Keratinocyte (primary cell): ENCODE measurements around the gene PARN. TPM values are rescaled to one million over a fixed set of nuclear protein-coding genes. Genes with fewer than 3 reads are reported as not detected.
A peak's percentile ranks its signal among the peaks of the same experiment; 100 is the strongest.

Source experiments
- DNase-seq: peaks from one replicate; pipeline ENCODE4 v3.0.0-alpha.2; 2011; ENCODE audit warnings: low read depth, missing footprints, low spot score
- FAIRE-seq: peaks from 2 replicates; lab custom pipeline; 2011; peaks lifted over from hg19 to GRCh38; lab: Jason Lieb, UNC
- H2AFZ ChIP-seq: 2 replicates; pipeline ENCODE4 v1.6.0; 2012; ENCODE audit warnings: low read length, control low read depth, inconsistent platforms; ENCODE audit not compliant: control insufficient read depth
- H3K27ac ChIP-seq: 2 replicates; pipeline ENCODE4 v1.5.1; 2011; ENCODE audit warnings: low read length; ENCODE audit not compliant: control insufficient read depth, insufficient read depth
- H3K27me3 ChIP-seq: 3 replicates; pipeline ENCODE4 v1.6.0; 2011; ENCODE audit warnings: low read length; ENCODE audit not compliant: control insufficient read depth, insufficient read depth; ENCODE audit errors: extremely low read depth
- H3K36me3 ChIP-seq, 2 experiments: 2 replicates in 1 of 2; 3 replicates in 1 of 2; pipeline ENCODE4 v1.5.1; 2011; ENCODE audit warnings: low read length in 2 of 2, mild to moderate bottlenecking in 1 of 2; ENCODE audit not compliant: control insufficient read depth in 2 of 2, insufficient read depth in 2 of 2; ENCODE audit errors: extremely low read depth in 1 of 2
- H3K4me1 ChIP-seq: 3 replicates; pipeline ENCODE4 v1.5.1; 2011; ENCODE audit warnings: low read length; ENCODE audit not compliant: control insufficient read depth, insufficient read depth; ENCODE audit errors: extremely low read depth
- H3K4me2 ChIP-seq: 3 replicates; pipeline ENCODE4 v1.6.0; 2011; ENCODE audit warnings: low read depth, low read length; ENCODE audit not compliant: control insufficient read depth, insufficient read depth; ENCODE audit errors: extremely low read depth
- H3K4me3 ChIP-seq, 3 experiments: fragments of 200-600 bp in 1 of 3; sonication (generic) in 1 of 3; 2 replicates in 2 of 3; 3 replicates in 1 of 3; pipeline ENCODE4 v1.5.1; 2011 to 2016; ENCODE audit warnings: low read length in 3 of 3, mild to moderate bottlenecking in 3 of 3, control low read depth in 2 of 3, inconsistent platforms in 1 of 3, low read depth in 1 of 3, mixed read lengths in 1 of 3, mixed run types in 1 of 3, moderate library complexity in 1 of 3; ENCODE audit not compliant: control insufficient read depth in 2 of 3, insufficient read depth in 2 of 3; ENCODE audit errors: extremely low read depth in 1 of 3
- H3K79me2 ChIP-seq: 2 replicates; pipeline ENCODE4 v1.6.0; 2012; ENCODE audit warnings: low read length; ENCODE audit not compliant: control insufficient read depth, insufficient read depth
- H3K9ac ChIP-seq: 3 replicates; pipeline ENCODE4 v1.6.0; 2011; ENCODE audit warnings: low read length; ENCODE audit not compliant: control insufficient read depth, insufficient read depth; ENCODE audit errors: extremely low read depth
- H3K9me1 ChIP-seq: 3 replicates; pipeline ENCODE4 v1.6.0; 2011; ENCODE audit warnings: low read length; ENCODE audit not compliant: control insufficient read depth, insufficient read depth; ENCODE audit errors: extremely low read depth
- H3K9me3 ChIP-seq: 2 replicates; pipeline ENCODE4 v1.5.1; 2012; ENCODE audit warnings: low read depth, low read length; ENCODE audit not compliant: control insufficient read depth
- H4K20me1 ChIP-seq: 3 replicates; pipeline ENCODE4 v1.6.0; 2011; ENCODE audit warnings: low read length; ENCODE audit not compliant: control insufficient read depth, insufficient read depth; ENCODE audit errors: extremely low read depth
- CTCF ChIP-seq, 3 experiments: IDR thresholded peaks in 1 of 3; conservative IDR thresholded peaks in 1 of 3; optimal IDR thresholded peaks in 1 of 3; 2 replicates in 2 of 3; 3 replicates in 1 of 3; pipeline versions ENCODE3 to v1.5.1; 2011; ENCODE audit warnings: low read length in 3 of 3, mild to moderate bottlenecking in 3 of 3, moderate library complexity in 2 of 3, control low read depth in 1 of 3, inconsistent platforms in 1 of 3; ENCODE audit not compliant: insufficient read depth in 2 of 3; ENCODE audit errors: extremely low read depth in 1 of 3
- EZH2 ChIP-seq: IDR thresholded peaks from one replicate; pipeline ENCODE4 v1.6.1; 2012; ENCODE audit warnings: inconsistent platforms, mild to moderate bottlenecking, low read length, moderate library complexity
- dilution Hi-C: fragments of 300-500 bp; cut with MboI; formaldehyde crosslinking; loops from one replicate; pipeline ENCODE4 v1.7.0; 2020; ENCODE audit warnings: low sequenced_read_pairs; ENCODE audit not compliant: extremely low pct_ligation_motif_present
- polyA plus RNA-seq, 5 experiments: library from polyadenylated mRNA; depleted of rRNA in 3 of 5; stranded (reverse) in 3 of 5; stranded (forward) in 1 of 5; unstranded in 1 of 5; fragments of >200 nt; gene quantifications; 1 replicate in 1 of 5; 2 replicates in 3 of 5; 3 replicates in 1 of 5; pipeline versions ENCODE4 v1.2.1 to v1.2.3, GENCODE V29; 2011 to 2012; ENCODE audit warnings: missing spikeins in 2 of 5, low read depth in 1 of 5, low replicate concordance in 1 of 5

The PARN gene
- polyA plus RNA-seq, 1 donor (not counting 4 experiments of a cell fraction or from before 2014, with no cell fraction given) = 40.8 TPM

DNA sequence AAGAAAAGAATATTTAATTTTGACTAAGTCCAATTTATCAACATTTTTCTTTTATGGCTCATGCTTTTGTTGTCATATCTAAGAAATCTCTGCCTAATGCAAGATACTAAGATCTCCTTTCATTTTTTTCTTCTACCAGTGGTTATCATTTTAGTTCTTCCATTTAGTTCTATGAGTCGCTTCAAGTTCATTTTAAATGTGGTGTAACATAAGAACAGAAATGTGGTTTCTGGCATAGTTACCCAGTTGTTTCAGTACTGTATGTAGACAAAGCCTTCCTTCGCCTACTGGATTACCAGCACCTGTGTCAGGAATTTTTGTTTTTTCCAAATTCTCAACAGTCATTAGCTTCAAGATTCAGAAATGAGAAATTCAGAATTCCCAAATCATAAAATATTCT lies 175.7 kb downstream of the PARN start:
- Histone ChIP-seq H3K9me3 (no peaks in the 10 kb centered on the region), H3K9me1 (peaks cover 2% of the 10 kb centered on the region), H3K27me3 (no peaks in the 10 kb centered on the region), H2AFZ (no peak overlapping the region), H3K4me3 (no peak overlapping the region), H4K20me1 (no peaks in the 10 kb centered on the region), H3K4me2 (no peak overlapping the region), H3K36me3 (peaks cover 0 to 5% of the 10 kb centered on the region in 2 experiments), H3K9ac (no peak overlapping the region), H3K79me2 (no peaks in the 10 kb centered on the region), H3K27ac (no peak overlapping the region), H3K4me1 (peaks cover 2% of the 10 kb centered on the region)
- DNase-seq (peak; percentile 28), FAIRE-seq (no peak)
- dilution Hi-C loops = no loop called here
- no peak for TF ChIP-seq EZH2
- no peak for TF ChIP-seq CTCF (optimal IDR thresholded peaks at IDR 0.05 in 1 of 3, IDR thresholded peaks at IDR 0.05 in 1 of 3, conservative IDR thresholded peaks at IDR 0.05 in 1 of 3; ENCODE audit: extremely low read depth in 1 of 3, insufficient read depth in 2 of 3, low read length in 3 of 3)

- no peak overlapping the region for H3K4me2 ChIP-seq
- TF ChIP-seq CTCF (optimal IDR thresholded peaks at IDR 0.05 in 1 of 3, IDR thresholded peaks at IDR 0.05 in 1 of 3, conservative IDR thresholded peaks at IDR 0.05 in 1 of 3; ENCODE audit: extremely low read depth in 1 of 3, insufficient read depth in 2 of 3, low read length in 3 of 3) (no peak), EZH2 (no peak)
- no peak overlapping the region for H3K27ac ChIP-seq
- peaks cover 0 to under 1% of the 10 kb centered on the region in 2 experiments for H3K36me3 ChIP-seq
- no peaks in the 10 kb centered on the region for H3K79me2 ChIP-seq
- no peak for DNase-seq
- H3K9me1 ChIP-seq = peaks cover 2% of the 10 kb centered on the region
- no peak overlapping the region for H3K4me3 ChIP-seq
- H4K20me1 ChIP-seq = no peaks in the 10 kb centered on the region
- dilution Hi-C loops = no loop called here
- no peak overlapping the region for H3K9ac ChIP-seq
- no peak overlapping the region for H2AFZ ChIP-seq
- H3K27me3 ChIP-seq = no peaks in the 10 kb centered on the region
- FAIRE-seq = no peak
- H3K9me3 ChIP-seq = no peaks in the 10 kb centered on the region
- H3K4me1 ChIP-seq = peaks cover 2% of the 10 kb centered on the region
Observed at GRCh38 chr16:14452066-14452465, 178.0 kb downstream of the PARN start.
